Measurements from ENCODE around the gene TMEM63C.
A peak's percentile ranks its signal among the peaks of the same experiment; 100 is the strongest.

Gene TMEM63C

GRCh38 chr14:77181603-77182437, at the start of gene TMEM63C:
Gene TMEM63C, plus strand, starts transcription at chr14:77181798. Its CDS starts 37,016 bp downstream, at chr14:77218814.
- DNase-seq, result peak; percentile 79

GRCh38 chr14:77131871-77132486, 49.6 kb upstream of the TMEM63C start:
- no peak for DNase-seq

GRCh38 chr14:77133720-77134338, 47.8 kb upstream of the TMEM63C start:
- DNase-seq, result peak; percentile 77

GRCh38 chr14:77139022-77139421, 42.6 kb upstream of the TMEM63C start:
- DNase-seq, result no peak

GRCh38 chr14:77139540-77140358, 41.8 kb upstream of the TMEM63C start:
- peak; percentile 76 for DNase-seq

GRCh38 chr14:77140359-77141213, 41.0 kb upstream of the TMEM63C start:
- no peak for DNase-seq

GRCh38 chr14:77141214-77142004, 40.2 kb upstream of the TMEM63C start, which contains the start of gene ZDHHC22:
Gene ZDHHC22, minus strand, starts transcription at chr14:77141791. Its CDS starts 2,053 bp downstream, at chr14:77139738.
- DNase-seq, result peak; percentile 42

GRCh38 chr14:77142005-77142800, 39.4 kb upstream of the TMEM63C start:
- DNase-seq, result no peak

GRCh38 chr14:77143071-77143470, 38.5 kb upstream of the TMEM63C start:
- no peak for DNase-seq

- DNase-seq, result no peak
These were observed 37.0 kb upstream of the TMEM63C start for GRCh38 chr14:77144412-77145115.

- no peak for DNase-seq
These were observed 35.4 kb upstream of the TMEM63C start for GRCh38 chr14:77145975-77146740.

GRCh38 chr14:77148510-77149231, 32.9 kb upstream of the TMEM63C start:
- DNase-seq, result no peak

GRCh38 chr14:77151245-77151644, 30.4 kb upstream of the TMEM63C start:
- DNase-seq, result peak; percentile 45

- no peak for DNase-seq
These were observed 29.5 kb upstream of the TMEM63C start for GRCh38 chr14:77151918-77152588.

- no peak for DNase-seq
These were observed 27.8 kb upstream of the TMEM63C start for GRCh38 chr14:77153802-77154201.

GRCh38 chr14:77154421-77154820, 27.2 kb upstream of the TMEM63C start:
- no peak for DNase-seq

- DNase-seq, result no peak
These were observed 26.5 kb upstream of the TMEM63C start for GRCh38 chr14:77155083-77155482.
